Natural killer cell treated with Interleukin-12 subunit alpha and Interleukin-12 subunit beta and Interleukin-15 and Interleukin-18, amount 100 ng/mL, for 72 hours (primary cell): ENCODE measurements around the gene LYRM4. TPM values are rescaled to one million over a fixed set of nuclear protein-coding genes. Genes with fewer than 3 reads are reported as not detected.

Experiments used
- ATAC-seq, 2 donors: fragments of 150-1000 bp; cut with Tn5 transposase in 1 of 2; sonication (Bioruptor Pico), chemical (Tn5 transposase) in 1 of 2; 2 replicates each; pipeline ENCODE4 v1.10.0; 2021
- DNase-seq: peaks from one replicate; pipeline ENCODE4 v3.0.0; 2022; ENCODE audit warnings: low spot score
- H3K27ac Mint-ChIP-seq, 2 donors: 1 replicate in 1 of 2; 2 replicates in 1 of 2; pipeline ENCODE4 v1.8.0; 2022; ENCODE audit warnings: mixed read lengths in 2 of 2, mild to moderate bottlenecking in 1 of 2, moderate library complexity in 1 of 2
- H3K27me3 Mint-ChIP-seq, 2 donors: 1 replicate in 1 of 2; 2 replicates in 1 of 2; pipeline ENCODE4 v1.8.0; 2022; ENCODE audit warnings: mixed read lengths in 2 of 2
- H3K36me3 Mint-ChIP-seq: one replicate; pipeline ENCODE4 v1.8.0; 2022; ENCODE audit warnings: mixed read lengths
- H3K4me1 Mint-ChIP-seq, 2 donors: 1 replicate in 1 of 2; 2 replicates in 1 of 2; pipeline ENCODE4 v1.8.0; 2022; ENCODE audit warnings: low read depth in 2 of 2, mixed read lengths in 2 of 2, mild to moderate bottlenecking in 1 of 2
- H3K4me3 Mint-ChIP-seq: one replicate; pipeline ENCODE4 v1.8.0; 2022; ENCODE audit warnings: mixed read lengths
- H3K9me3 Mint-ChIP-seq: 2 replicates; pipeline ENCODE4 v1.8.0; 2022; ENCODE audit warnings: mixed read lengths
- total RNA-seq, 2 donors: library from RNA; stranded (reverse); gene quantifications; one replicate each; pipeline ENCODE4 v1.2.3, GENCODE V29; 2022

The LYRM4 gene
- total RNA-seq, 2 donors from 2014 or later, result 27.7 to 43.0 TPM

GRCh38 chr6:5085648-5086293, 175.0 kb downstream of the LYRM4 start:
- DNase-seq (no peak), ATAC-seq (peak in 1 of 2 donors; percentile 25)
- Mint-ChIP-seq H3K4me3 (no peak overlapping the region), H3K9me3 (no peaks in the 10 kb centered on the region), H3K27ac (no peak overlapping the region), H3K36me3 (no peaks in the 10 kb centered on the region), H3K27me3 (peaks cover 22 to 29% of the 10 kb centered on the region in 2 donors), H3K4me1 (no peaks in the 10 kb centered on the region)

GRCh38 chr6:5084781-5085647, 175.7 kb downstream of the LYRM4 start, which contains the start of gene PPP1R3G:
Gene PPP1R3G, plus strand, starts transcription at chr6:5085341. Its CDS starts 145 bp downstream, at chr6:5085486.
- Mint-ChIP-seq H3K4me1 (no peaks in the 10 kb centered on the region), H3K36me3 (no peaks in the 10 kb centered on the region), H3K9me3 (no peaks in the 10 kb centered on the region), H3K4me3 (no peak within 1 kb of the TSS), H3K27me3 (peaks cover 25 to 36% of the 10 kb centered on the region in 2 donors), H3K27ac (no peak within 1 kb of the TSS)
- peak; percentile 5 to 21 for ATAC-seq
- no peak for DNase-seq

- H3K36me3 Mint-ChIP-seq, result no peaks in the 10 kb centered on the region
- peak; percentile 26 to 46 for ATAC-seq
- H3K27me3 Mint-ChIP-seq, result peaks cover 26 to 43% of the 10 kb centered on the region in 2 donors
- H3K9me3 Mint-ChIP-seq, result no peaks in the 10 kb centered on the region
- no peak overlapping the region for H3K27ac Mint-ChIP-seq
- no peaks in the 10 kb centered on the region for H3K4me1 Mint-ChIP-seq
- DNase-seq, result no peak
- H3K4me3 Mint-ChIP-seq, result no peak overlapping the region
Observed at GRCh38 chr6:5084360-5084780, 176.4 kb downstream of the LYRM4 start.

DNA sequence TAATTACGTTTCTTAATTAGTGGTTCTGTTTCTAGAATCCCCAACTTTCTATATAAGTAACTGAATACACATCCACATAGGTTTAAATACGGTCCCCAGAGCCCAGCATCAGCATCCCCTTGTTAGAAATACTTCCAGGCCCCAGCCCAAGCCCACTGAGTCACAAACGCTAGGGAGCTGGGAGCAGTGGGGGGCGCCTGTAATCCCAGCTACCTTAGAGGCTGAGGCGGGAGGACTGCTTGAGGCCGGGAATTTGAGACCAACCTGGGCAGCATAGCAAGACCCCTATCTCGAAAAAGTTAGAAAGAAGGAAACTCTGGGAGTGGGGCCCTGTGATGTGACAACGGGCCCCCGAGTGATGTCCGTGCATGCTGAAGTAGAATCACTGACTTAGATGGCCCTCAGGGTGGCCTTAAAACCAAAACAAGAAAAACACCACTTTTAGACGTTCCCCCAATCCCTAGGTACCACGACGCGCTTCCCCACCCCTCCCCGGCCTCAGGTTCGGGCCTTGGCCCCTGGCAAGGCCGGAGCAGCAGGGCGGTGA, 176.9 kb downstream of the LYRM4 start:
- Mint-ChIP-seq H3K27ac (no peak overlapping the region), H3K36me3 (no peaks in the 10 kb centered on the region), H3K4me3 (no peak overlapping the region), H3K9me3 (no peaks in the 10 kb centered on the region), H3K4me1 (no peaks in the 10 kb centered on the region), H3K27me3 (peaks cover 26 to 47% of the 10 kb centered on the region in 2 donors)
- no peak for DNase-seq
- no peak for ATAC-seq

GRCh38 chr6:5083307-5083583, 177.5 kb downstream of the LYRM4 start:
- ATAC-seq (no peak), DNase-seq (no peak)
- Mint-ChIP-seq H3K36me3 (no peaks in the 10 kb centered on the region), H3K27ac (no peak overlapping the region), H3K27me3 (peaks cover 23 to 47% of the 10 kb centered on the region in 2 donors), H3K4me1 (no peaks in the 10 kb centered on the region), H3K9me3 (no peaks in the 10 kb centered on the region), H3K4me3 (no peak overlapping the region)

DNA sequence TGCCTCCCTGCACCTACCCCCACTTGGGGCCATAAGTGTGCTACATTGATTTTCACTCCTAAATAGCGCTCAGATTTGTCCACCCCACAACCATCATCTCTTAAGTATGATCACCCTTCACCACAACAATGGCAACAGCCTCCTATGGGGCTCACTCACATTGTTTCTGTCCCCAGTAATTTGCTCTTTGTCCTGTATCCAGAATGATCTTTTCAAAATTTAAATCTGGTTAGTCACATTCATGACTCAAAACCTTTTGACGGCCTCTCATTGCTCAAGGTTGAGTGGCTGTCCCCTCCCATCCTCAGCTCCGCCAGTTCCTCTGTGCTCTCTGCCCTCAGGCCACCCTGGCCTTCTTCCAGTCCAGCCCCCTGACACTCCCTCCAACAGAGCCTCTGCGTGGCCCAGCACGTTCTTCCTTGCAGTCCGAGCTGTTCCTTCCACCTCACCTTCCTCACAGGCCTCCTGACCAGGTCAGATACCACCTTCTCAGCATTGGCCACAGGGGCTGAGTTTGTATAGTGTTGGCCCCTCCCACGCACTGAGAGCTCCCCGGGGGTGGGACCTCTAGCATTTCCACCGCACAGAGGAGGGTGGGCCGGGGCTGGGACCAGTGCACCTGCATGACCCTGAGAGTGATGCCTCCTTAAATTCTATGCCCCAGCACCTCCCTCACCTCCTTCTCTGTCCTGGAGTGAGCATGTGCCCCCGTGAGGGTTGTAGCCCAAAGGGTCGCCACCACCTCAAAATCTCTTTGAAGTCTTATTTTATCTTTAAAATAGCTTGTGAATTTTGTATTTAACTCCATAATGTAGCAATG, 178.1 kb downstream of the LYRM4 start:
- no peaks in the 10 kb centered on the region for H3K9me3 Mint-ChIP-seq
- DNase-seq (no peak), ATAC-seq (no peak)
- H3K27me3 Mint-ChIP-seq, result peaks cover 23 to 47% of the 10 kb centered on the region in 2 donors
- no peak overlapping the region for H3K4me3 Mint-ChIP-seq
- H3K36me3 Mint-ChIP-seq, result no peaks in the 10 kb centered on the region
- no peaks in the 10 kb centered on the region for H3K4me1 Mint-ChIP-seq
- H3K27ac Mint-ChIP-seq, result no peak overlapping the region

GRCh38 chr6:5081955-5082354, 178.8 kb downstream of the LYRM4 start:
- ATAC-seq (no peak), DNase-seq (no peak)
- no peaks in the 10 kb centered on the region for H3K4me1 Mint-ChIP-seq
- no peak overlapping the region for H3K27ac Mint-ChIP-seq
- H3K4me3 Mint-ChIP-seq, result no peak overlapping the region
- no peaks in the 10 kb centered on the region for H3K9me3 Mint-ChIP-seq
- H3K36me3 Mint-ChIP-seq, result no peaks in the 10 kb centered on the region
- peaks cover 20 to 43% of the 10 kb centered on the region in 2 donors for H3K27me3 Mint-ChIP-seq

DNA sequence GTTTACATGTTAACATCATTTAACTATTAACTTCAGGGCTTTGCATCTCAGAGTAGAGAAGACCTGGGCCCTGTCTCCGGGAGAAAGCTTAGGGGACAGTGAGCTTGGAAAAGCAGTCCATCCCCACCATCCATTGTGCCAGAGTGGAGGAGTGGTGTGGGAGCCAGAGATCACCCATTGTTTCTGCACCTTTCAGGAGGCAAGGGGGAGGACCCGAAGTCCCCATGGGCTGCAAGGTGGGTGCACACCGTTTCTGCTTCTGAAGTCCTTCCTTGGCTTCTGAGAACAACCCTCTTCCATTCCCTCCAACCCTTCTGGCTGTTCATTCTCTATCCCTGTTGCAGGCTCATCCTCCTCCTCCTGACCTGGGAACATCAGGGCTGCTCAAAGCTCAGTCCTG, 179.6 kb downstream of the LYRM4 start:
- H3K27ac Mint-ChIP-seq, result no peak overlapping the region
- no peaks in the 10 kb centered on the region for H3K4me1 Mint-ChIP-seq
- no peak overlapping the region for H3K4me3 Mint-ChIP-seq
- no peaks in the 10 kb centered on the region for H3K36me3 Mint-ChIP-seq
- ATAC-seq (no peak), DNase-seq (no peak)
- no peaks in the 10 kb centered on the region for H3K9me3 Mint-ChIP-seq
- H3K27me3 Mint-ChIP-seq, result peaks cover 23 to 49% of the 10 kb centered on the region in 2 donors

DNA sequence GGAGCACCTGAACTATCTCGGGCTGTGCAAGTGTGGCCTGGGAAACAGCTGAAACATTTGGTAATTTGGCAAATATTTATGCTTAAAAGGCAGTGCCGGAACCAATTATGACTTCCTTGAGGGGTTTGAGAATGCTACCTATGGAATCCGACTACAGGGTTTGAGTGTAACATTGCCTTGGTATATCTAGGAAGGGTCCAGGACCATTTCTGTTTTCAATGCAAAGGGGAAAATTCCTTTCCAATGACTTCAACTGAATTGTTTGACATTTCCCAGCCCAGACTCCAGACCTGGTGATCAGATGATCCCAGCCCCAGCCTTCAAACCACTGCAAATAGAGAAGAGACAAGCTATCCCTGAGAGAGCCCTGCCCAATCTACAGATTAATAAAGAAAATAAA, 180.2 kb downstream of the LYRM4 start:
- H3K9me3 Mint-ChIP-seq, result no peaks in the 10 kb centered on the region
- no peaks in the 10 kb centered on the region for H3K36me3 Mint-ChIP-seq
- H3K4me1 Mint-ChIP-seq, result no peaks in the 10 kb centered on the region
- peaks cover 23 to 49% of the 10 kb centered on the region in 2 donors for H3K27me3 Mint-ChIP-seq
- H3K4me3 Mint-ChIP-seq, result no peak overlapping the region
- ATAC-seq (no peak), DNase-seq (no peak)
- no peak overlapping the region for H3K27ac Mint-ChIP-seq

DNA sequence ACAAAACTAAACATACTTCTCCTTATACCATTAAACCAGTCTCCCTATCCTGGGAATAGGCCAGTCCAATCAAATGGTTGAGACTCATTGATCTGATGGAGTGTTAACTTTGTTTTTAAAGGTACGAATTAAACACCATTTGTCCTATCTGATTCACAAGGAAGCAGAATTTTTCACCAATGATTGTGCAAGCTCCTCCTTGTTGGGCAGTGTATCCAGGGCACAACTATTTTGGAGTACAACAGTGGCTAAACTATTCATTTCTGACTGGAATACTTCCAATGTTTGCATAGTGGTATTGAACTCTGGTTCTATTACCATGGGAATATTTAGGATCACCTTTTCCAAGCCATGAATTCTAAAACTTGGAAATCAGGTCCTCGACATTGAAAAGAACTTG, 181.1 kb downstream of the LYRM4 start:
- Mint-ChIP-seq H3K4me3 (no peak overlapping the region), H3K4me1 (no peaks in the 10 kb centered on the region), H3K9me3 (no peaks in the 10 kb centered on the region), H3K27me3 (peaks cover 29 to 58% of the 10 kb centered on the region in 2 donors), H3K27ac (no peak overlapping the region), H3K36me3 (no peaks in the 10 kb centered on the region)
- no peak for ATAC-seq
- no peak for DNase-seq

DNA sequence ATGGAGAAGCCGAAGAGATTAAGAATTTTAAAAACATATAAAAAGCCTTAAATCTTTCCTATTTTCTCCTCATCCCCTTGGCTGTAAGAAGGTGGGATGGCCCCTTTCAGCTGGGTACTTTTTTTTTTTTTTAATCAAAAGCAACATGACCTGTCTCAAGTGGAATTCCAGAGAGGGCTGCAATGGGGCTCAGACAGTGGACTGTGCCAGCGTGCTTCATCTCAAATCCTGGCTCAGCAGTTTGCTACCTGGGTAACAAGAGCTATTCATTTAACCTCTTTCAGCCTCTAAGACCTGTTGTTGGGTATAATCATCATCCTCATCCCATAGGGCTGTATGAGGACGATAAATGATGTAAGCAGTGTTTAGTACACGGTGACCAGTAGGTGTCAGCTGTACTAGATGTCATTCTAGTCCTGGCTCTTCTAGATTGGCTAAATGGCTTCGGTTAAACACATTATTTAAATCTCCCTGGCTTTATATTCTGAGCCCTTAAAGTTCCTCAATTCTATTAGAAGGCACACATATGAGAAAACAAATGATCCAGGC, 182.6 kb downstream of the LYRM4 start:
- Mint-ChIP-seq H3K9me3 (no peaks in the 10 kb centered on the region), H3K36me3 (no peaks in the 10 kb centered on the region), H3K4me1 (no peaks in the 10 kb centered on the region), H3K27ac (no peak overlapping the region), H3K4me3 (no peak overlapping the region), H3K27me3 (peaks cover 30 to 59% of the 10 kb centered on the region in 2 donors)
- no peak for DNase-seq
- no peak for ATAC-seq

DNA sequence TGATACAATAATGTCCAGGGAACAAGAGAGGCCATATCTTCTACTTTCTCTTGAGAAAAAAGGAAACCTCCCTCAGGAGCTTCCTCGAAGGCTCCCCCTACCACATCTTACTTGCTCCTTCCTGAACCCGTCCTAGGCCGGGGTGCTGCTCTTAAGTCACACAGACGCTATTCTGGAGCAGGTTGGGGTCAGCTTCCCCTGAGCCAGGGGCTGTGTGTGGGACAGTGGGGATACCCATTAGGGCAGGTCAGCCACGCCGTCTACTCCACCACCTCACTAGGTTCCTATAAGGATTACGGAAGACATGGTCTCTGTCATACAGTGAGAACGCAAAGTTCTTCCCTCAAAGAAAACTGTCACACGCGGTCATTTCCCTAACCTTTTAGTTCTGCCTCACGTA, 183.8 kb downstream of the LYRM4 start:
- Mint-ChIP-seq H3K4me3 (no peak overlapping the region), H3K9me3 (no peaks in the 10 kb centered on the region), H3K36me3 (no peaks in the 10 kb centered on the region), H3K4me1 (peaks cover 0 to 2% of the 10 kb centered on the region in 2 donors), H3K27ac (no peak overlapping the region), H3K27me3 (peaks cover 23 to 46% of the 10 kb centered on the region in 2 donors)
- ATAC-seq (peak in 1 of 2 donors; percentile 43), DNase-seq (no peak)

DNA sequence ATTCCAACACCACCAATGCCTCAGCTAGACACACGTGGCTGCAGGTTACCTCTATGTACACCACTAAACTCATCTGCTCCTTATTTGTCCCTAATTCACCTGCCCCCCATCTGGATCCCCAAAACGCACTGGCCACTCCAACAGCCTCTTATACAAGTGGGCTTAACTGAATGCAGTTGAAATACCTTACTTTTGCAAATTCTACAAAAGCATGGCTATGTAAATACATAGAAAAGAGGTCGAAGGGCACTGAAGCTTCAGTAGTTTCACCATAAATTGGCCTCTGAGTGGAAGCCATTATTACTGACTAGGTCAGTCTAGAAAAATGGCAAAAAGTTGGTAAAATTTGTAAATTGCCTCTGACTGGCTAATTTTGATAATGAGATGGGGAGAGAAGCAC, 186.8 kb downstream of the LYRM4 start:
- ATAC-seq (no peak), DNase-seq (no peak)
- no peaks in the 10 kb centered on the region for H3K9me3 Mint-ChIP-seq
- no peak overlapping the region for H3K27ac Mint-ChIP-seq
- H3K4me3 Mint-ChIP-seq, result no peak overlapping the region
- peaks cover 14 to 26% of the 10 kb centered on the region in 2 donors for H3K27me3 Mint-ChIP-seq
- H3K4me1 Mint-ChIP-seq, result peaks cover 0 to 2% of the 10 kb centered on the region in 2 donors
- no peaks in the 10 kb centered on the region for H3K36me3 Mint-ChIP-seq
